Measurements from ENCODE around the gene NUTF2.

Gene NUTF2

GRCh38 chr16:67881621-67882161 lies 35.0 kb downstream of the NUTF2 start:
- peaks cover 0 to 89% of the 10 kb centered on the region in 2 experiments; a peak in 1 of 3 replicates for H3K36me3 ChIP-seq (ENCODE audit: control insufficient read depth in 2 of 2, insufficient read depth in 1 of 2, low read length in 2 of 2)
- ChIA-PET CTCF (interaction anchor here (0.6 to 4.2 kb wide), 3 partner anchors 12 to 52 kb away, joined by 3 to 62 read pairs (median 3); no protein-coding TSS in a partner anchor), POLR2A (interaction anchor here (0.6 to 1.0 kb wide), 2 partner anchors 16 to 50 kb away, joined by 3 read pairs; partner anchors contain the start of gene CTRL)
- H3K27ac ChIP-seq (ENCODE audit: extremely low read depth, low read depth, low read length) = no peak overlapping the region
- no peak for TF ChIP-seq ZNF221 (tag by site-specific recombination; IDR thresholded peaks at IDR 0.05; ENCODE audit: borderline replicate concordance)
- TF ChIP-seq ZNF776 (tag by site-specific recombination; IDR thresholded peaks at IDR 0.05; ENCODE audit: borderline replicate concordance) = no peak
- TF ChIP-seq ZNF791 (tag by site-specific recombination; IDR thresholded peaks at IDR 0.05) = no peak
- TF ChIP-seq ZNF658 (tag by site-specific recombination; IDR thresholded peaks at IDR 0.05) = no peak
- no peak for TF ChIP-seq ZNF626 (tag by site-specific recombination; IDR thresholded peaks at IDR 0.05)
- no peak for TF ChIP-seq ZNF121 (tag by site-specific recombination; IDR thresholded peaks at IDR 0.05)
- TF ChIP-seq ZNF292 (tag by site-specific recombination; IDR thresholded peaks at IDR 0.05; ENCODE audit: borderline replicate concordance, low read depth) = no peak
- TF ChIP-seq ZNF16 (tag by site-specific recombination; IDR thresholded peaks at IDR 0.05; ENCODE audit: low read depth) = no peak
- no peak for TF ChIP-seq MEIS1 (CRISPR knock-in tag; IDR thresholded peaks at IDR 0.05; ENCODE audit: borderline replicate concordance)
- no peak for TF ChIP-seq ZNF792 (tag by site-specific recombination; IDR thresholded peaks at IDR 0.05)
- TF ChIP-seq OVOL3 (tag by site-specific recombination; IDR thresholded peaks at IDR 0.05) = no peak
- no peak for TF ChIP-seq TRIM28 (IDR thresholded peaks at IDR 0.05; ENCODE audit: borderline replicate concordance, low read length)
- no peak for TF ChIP-seq ZNF510 (tag by site-specific recombination; IDR thresholded peaks at IDR 0.05; ENCODE audit: insufficient replicate concordance)
- no peak for TF ChIP-seq ZNF24 (tag by site-specific recombination; IDR thresholded peaks at IDR 0.05)
- TF ChIP-seq ZNF561 (tag by site-specific recombination; IDR thresholded peaks at IDR 0.05; ENCODE audit: borderline replicate concordance) = no peak
- no peak for TF ChIP-seq KLF7 (tag by site-specific recombination; IDR thresholded peaks at IDR 0.05; ENCODE audit: borderline replicate concordance)
- no peak for TF ChIP-seq ZSCAN18 (tag by site-specific recombination; IDR thresholded peaks at IDR 0.05)
- H3K4me1 ChIP-seq (ENCODE audit: control insufficient read depth, insufficient read depth, low read length) = peaks cover 3% of the 10 kb centered on the region; the same call in 1 of the 2 replicates
- H3K9me3 ChIP-seq (ENCODE audit: control insufficient read depth, insufficient read depth, low read depth, low read length) = no peaks in the 10 kb centered on the region
- H3K4me3 ChIP-seq (ENCODE audit: low read depth, low read length) = no peak overlapping the region

GRCh38 chr16:67882374-67883145 lies 35.8 kb downstream of the NUTF2 start:
- POLR2A ChIA-PET = interaction anchor here (1.0 to 2.4 kb wide), 3 partner anchors 36 to 53 kb away, joined by 3 to 16 read pairs (median 3); partner anchors contain the start of genes CTRL and NUTF2
- Histone ChIP-seq H3K4me1 (ENCODE audit: control insufficient read depth, insufficient read depth, low read length) (peaks cover 3% of the 10 kb centered on the region; the same call in 1 of the 2 replicates), H3K27ac (ENCODE audit: extremely low read depth, low read depth, low read length) (no peak overlapping the region), H3K4me3 (ENCODE audit: low read depth, low read length) (no peak overlapping the region), H3K9me3 (ENCODE audit: control insufficient read depth, insufficient read depth, low read depth, low read length) (no peaks in the 10 kb centered on the region), H3K36me3 (ENCODE audit: control insufficient read depth in 2 of 2, insufficient read depth in 1 of 2, low read length in 2 of 2) (peaks cover 0 to 81% of the 10 kb centered on the region in 2 experiments; a peak in 1 of 3 replicates)
- CTCF ChIA-PET = interaction anchor here (0.5 to 4.2 kb wide), 16 partner anchors 8 to 556 kb away, joined by 3 to 62 read pairs (median 4); partner anchors contain the start of genes EDC4, LRRC36, PSKH1 and PSMB10
- TF ChIP-seq ZSCAN30 (tag by site-specific recombination; IDR thresholded peaks at IDR 0.05) = no peak
- no peak for TF ChIP-seq ZNF266 (tag by site-specific recombination; IDR thresholded peaks at IDR 0.05; ENCODE audit: low read depth)
- TF ChIP-seq, protein P1, sequence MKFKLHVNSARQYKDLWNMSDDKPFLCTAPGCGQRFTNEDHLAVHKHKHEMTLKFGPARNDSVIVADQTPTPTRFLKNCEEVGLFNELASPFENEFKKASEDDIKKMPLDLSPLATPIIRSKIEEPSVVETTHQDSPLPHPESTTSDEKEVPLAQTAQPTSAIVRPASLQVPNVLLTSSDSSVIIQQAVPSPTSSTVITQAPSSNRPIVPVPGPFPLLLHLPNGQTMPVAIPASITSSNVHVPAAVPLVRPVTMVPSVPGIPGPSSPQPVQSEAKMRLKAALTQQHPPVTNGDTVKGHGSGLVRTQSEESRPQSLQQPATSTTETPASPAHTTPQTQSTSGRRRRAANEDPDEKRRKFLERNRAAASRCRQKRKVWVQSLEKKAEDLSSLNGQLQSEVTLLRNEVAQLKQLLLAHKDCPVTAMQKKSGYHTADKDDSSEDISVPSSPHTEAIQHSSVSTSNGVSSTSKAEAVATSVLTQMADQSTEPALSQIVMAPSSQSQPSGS (tag by site-specific recombination; IDR thresholded peaks at IDR 0.05; ENCODE audit: low read depth) = no peak
- no peak for TF ChIP-seq ZNF561 (tag by site-specific recombination; IDR thresholded peaks at IDR 0.05; ENCODE audit: borderline replicate concordance)
- TF ChIP-seq ZNF518A (tag by site-specific recombination; conservative IDR thresholded peaks at IDR 0.05; ENCODE audit: low read depth) = no peak
- no peak for TF ChIP-seq ZNF423 (tag by site-specific recombination; IDR thresholded peaks at IDR 0.05)
- TF ChIP-seq, protein P2, sequence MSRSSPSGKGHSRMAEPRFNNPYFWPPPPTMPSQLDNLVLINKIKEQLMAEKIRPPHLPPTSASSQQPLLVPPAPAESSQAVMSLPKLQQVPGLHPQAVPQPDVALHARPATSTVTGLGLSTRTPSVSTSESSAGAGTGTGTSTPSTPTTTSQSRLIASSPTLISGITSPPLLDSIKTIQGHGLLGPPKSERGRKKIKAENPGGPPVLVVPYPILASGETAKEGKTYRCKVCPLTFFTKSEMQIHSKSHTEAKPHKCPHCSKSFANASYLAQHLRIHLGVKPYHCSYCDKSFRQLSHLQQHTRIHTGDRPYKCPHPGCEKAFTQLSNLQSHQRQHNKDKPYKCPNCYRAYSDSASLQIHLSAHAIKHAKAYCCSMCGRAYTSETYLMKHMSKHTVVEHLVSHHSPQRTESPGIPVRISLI (tag by site-specific recombination; IDR thresholded peaks at IDR 0.05) = no peak
- no peak for TF ChIP-seq ZNF132 (tag by site-specific recombination; IDR thresholded peaks at IDR 0.05; ENCODE audit: borderline replicate concordance)
